Smooth muscle cell (in vitro differentiated cells): ENCODE measurements around the gene CD81. TPM values are rescaled to one million over a fixed set of nuclear protein-coding genes. Genes with fewer than 3 reads are reported as not detected.
"Not testable (repeated sequence)": the region's sequence is repeated elsewhere in the genome, so short reads cannot be mapped to it uniquely, and the experiment has no call there.

Experiments
- DNase-seq: peaks from one replicate; lab custom pipeline; 2025; ENCODE audit not compliant: unreplicated experiment; lab: John Stamatoyannopoulos, UW
- H2AFZ ChIP-seq: fragments of 200-600 bp; sonication (generic); 2 replicates; pipeline ENCODE4 v1.6.0; 2016; ENCODE audit warnings: antibody characterized with exemption, low read depth, mild to moderate bottlenecking
- H3F3A ChIP-seq: fragments of 200-600 bp; sonication (generic); 2 replicates; pipeline ENCODE4 v1.6.0; 2017; ENCODE audit warnings: antibody characterized with exemption, low read depth
- H3K27ac ChIP-seq: fragments of 200-600 bp; sonication (generic); 2 replicates; pipeline ENCODE4 v1.5.1; 2016; ENCODE audit warnings: low read depth, mild to moderate bottlenecking
- H3K27me3 ChIP-seq: fragments of 200-600 bp; sonication (generic); 2 replicates; pipeline ENCODE4 v1.6.1; 2016; ENCODE audit warnings: low read depth, mild to moderate bottlenecking
- H3K36me3 ChIP-seq: fragments of 200-600 bp; sonication (generic); 2 replicates; pipeline ENCODE4 v1.5.1; 2016; ENCODE audit warnings: low read depth
- H3K4me1 ChIP-seq: fragments of 200-600 bp; sonication (generic); 2 replicates; pipeline ENCODE4 v1.5.1; 2016; ENCODE audit warnings: low read depth
- H3K4me2 ChIP-seq: fragments of 200-600 bp; sonication (generic); 2 replicates; pipeline ENCODE4 v1.6.0; 2016; ENCODE audit warnings: mild to moderate bottlenecking
- H3K4me3 ChIP-seq: fragments of 200-600 bp; sonication (generic); 2 replicates; pipeline ENCODE4 v1.5.1; 2016; ENCODE audit warnings: mild to moderate bottlenecking
- H3K79me2 ChIP-seq: fragments of 200-600 bp; sonication (generic); 2 replicates; pipeline ENCODE4 v1.6.0; 2016; ENCODE audit warnings: low read depth, mild to moderate bottlenecking
- H3K9ac ChIP-seq: fragments of 200-600 bp; sonication (generic); 2 replicates; pipeline ENCODE4 v1.6.0; 2016; ENCODE audit warnings: low read depth
- H3K9me3 ChIP-seq: fragments of 200-600 bp; sonication (generic); replicated peaks from 2 replicates; pipeline ENCODE4 v1.5.1; 2016; ENCODE audit warnings: low read depth
- H4K20me1 ChIP-seq: fragments of 200-600 bp; sonication (generic); 2 replicates; pipeline ENCODE4 v1.6.0; 2016; ENCODE audit warnings: low read depth
- WGBS: methylation state at CpG from one replicate; pipeline ENCODE4 v1.1.7; 2016; ENCODE audit warnings: low lambda C conversion rate; 5-methylcytosine and 5-hydroxymethylcytosine counted together
- polyA plus RNA-seq: library from polyadenylated mRNA; unstranded; fragments of >200 nt; fragmentation: Nextera tagmentation; extraction: Ambion mirVana; gene quantifications from 2 replicates; pipeline ENCODE4 v1.2.1, GENCODE V29; 2016
- total RNA-seq: library from RNA; depleted of rRNA; stranded (reverse); fragments of >200 nt; gene quantifications from 2 replicates; pipeline ENCODE4 v1.2.3, GENCODE V29; 2014
- TF ChIP-seq, protein P1 (sequence below): fragments of 200-600 bp; sonication (generic); IDR thresholded peaks from 2 replicates; pipeline ENCODE4 v1.5.1; 2017; ENCODE audit warnings: borderline replicate concordance, mild to moderate bottlenecking, antibody characterized with exemption; ENCODE audit not compliant: insufficient read depth, poor library complexity, severe bottlenecking

Gene CD81
- total and polyA plus RNA-seq, 2 experiments from 2014 or later, result 191 to 519 TPM

DNA sequence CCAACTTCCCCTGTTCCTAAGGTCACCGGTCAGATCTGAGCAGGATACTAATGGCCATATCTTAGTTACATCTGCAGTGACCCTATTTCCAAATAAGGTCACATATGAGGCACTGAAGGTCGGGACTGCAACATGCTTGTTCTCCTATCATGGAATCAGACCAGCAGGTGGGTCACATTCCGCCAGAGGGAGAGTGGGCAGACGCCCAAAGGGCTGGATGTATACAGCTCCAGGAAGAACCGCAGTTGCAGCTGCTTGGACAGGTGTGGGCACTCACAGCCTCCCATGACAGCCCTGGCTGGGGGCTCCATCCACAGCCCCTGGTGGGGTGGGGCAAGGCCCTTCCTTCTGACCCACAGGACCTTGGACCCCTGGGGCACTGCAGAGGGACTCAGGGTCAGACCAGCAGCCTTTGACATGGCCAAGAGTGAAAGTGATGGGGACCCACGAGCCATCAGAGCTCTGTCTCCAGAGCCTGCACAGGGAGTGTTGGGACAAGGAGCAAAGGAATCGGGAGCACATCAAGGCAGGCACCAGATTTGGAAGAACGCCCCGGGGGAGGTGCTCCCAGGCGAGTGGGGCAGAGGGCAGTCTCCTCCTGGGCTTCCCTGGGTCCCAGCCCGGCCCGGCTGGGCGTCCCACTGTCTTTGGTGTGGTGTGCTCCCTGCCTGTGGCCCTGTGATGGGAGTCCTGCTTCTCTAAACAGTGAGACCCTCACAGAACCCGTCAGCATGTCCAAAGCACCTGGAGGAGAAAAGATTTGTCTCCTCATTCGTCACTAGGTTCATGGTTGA is 13.3 kb upstream of the CD81 start:
- H3K4me2 ChIP-seq, result no peak overlapping the region
- H3K9me3 ChIP-seq, result no peaks in the 10 kb centered on the region
- H3K27me3 ChIP-seq, result no peaks in the 10 kb centered on the region
- no peak for DNase-seq
- H3K79me2 ChIP-seq, result no peaks in the 10 kb centered on the region
- no peak overlapping the region for H3K27ac ChIP-seq
- no peak overlapping the region for H3K4me3 ChIP-seq
- H4K20me1 ChIP-seq, result no peaks in the 10 kb centered on the region
- TF ChIP-seq, protein P1, sequence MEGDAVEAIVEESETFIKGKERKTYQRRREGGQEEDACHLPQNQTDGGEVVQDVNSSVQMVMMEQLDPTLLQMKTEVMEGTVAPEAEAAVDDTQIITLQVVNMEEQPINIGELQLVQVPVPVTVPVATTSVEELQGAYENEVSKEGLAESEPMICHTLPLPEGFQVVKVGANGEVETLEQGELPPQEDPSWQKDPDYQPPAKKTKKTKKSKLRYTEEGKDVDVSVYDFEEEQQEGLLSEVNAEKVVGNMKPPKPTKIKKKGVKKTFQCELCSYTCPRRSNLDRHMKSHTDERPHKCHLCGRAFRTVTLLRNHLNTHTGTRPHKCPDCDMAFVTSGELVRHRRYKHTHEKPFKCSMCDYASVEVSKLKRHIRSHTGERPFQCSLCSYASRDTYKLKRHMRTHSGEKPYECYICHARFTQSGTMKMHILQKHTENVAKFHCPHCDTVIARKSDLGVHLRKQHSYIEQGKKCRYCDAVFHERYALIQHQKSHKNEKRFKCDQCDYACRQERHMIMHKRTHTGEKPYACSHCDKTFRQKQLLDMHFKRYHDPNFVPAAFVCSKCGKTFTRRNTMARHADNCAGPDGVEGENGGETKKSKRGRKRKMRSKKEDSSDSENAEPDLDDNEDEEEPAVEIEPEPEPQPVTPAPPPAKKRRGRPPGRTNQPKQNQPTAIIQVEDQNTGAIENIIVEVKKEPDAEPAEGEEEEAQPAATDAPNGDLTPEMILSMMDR, result no peak
- no peaks in the 10 kb centered on the region for H3F3A ChIP-seq
- 96% methylated on average over 15 of the region's 15 CpGs for WGBS
- no peaks in the 10 kb centered on the region for H3K36me3 ChIP-seq
- no peak overlapping the region for H2AFZ ChIP-seq
- H3K4me1 ChIP-seq, result no peaks in the 10 kb centered on the region
- no peak overlapping the region for H3K9ac ChIP-seq

DNA sequence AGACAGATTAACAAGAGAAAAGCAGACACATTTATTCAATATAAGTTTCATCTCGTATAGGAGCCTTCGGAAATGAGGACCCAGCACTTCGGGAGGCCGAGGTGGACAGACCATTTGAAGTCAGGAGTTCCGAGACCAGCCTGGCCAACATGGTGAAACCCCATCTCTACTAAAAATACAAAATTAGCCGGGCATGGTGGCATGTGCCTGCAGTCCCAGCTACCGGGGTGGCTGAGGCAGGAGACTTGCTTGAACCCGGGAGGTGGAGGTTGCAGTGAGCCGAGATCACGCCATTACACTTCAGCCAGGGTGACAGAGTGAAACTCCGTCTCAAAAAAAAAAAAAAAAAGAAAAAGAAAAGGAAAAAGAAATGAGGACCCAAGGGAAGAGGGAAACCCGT is 12.7 kb upstream of the CD81 start:
- not testable (repeated sequence) for H3K27ac ChIP-seq, H2AFZ ChIP-seq

DNA sequence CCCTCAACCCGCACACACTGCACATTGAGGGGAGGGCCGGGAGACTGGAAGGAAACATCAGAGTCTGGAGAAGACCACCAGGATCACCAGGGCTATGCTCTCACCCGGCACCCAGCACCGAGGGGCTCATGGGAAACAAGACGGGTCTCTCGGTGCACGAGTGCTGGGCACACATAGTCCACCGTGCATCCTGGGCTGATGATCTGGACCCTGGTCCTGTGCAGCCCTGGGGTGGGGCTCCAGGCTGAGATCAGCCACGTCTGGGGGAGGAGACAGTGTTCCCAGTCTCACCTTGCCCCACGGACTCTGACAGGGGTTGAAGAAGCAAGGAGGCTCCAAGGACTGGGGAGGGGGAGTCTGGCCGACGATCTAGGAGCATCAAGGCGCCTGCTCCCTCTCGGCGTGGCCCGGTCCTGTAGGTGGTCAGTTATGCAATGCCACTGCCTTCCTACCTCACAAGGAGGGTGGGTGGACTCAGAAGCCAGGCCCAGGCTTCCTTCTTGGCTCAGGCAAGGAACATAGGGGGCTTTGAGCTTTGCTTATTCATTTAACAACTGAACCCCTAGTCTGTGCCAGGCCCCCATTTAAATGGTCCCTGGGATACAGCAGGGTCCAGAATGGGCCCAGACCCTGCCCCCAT is 11.4 kb upstream of the CD81 start:
- no peak overlapping the region for H3K4me2 ChIP-seq
- 94% methylated on average over 16 of the region's 16 CpGs for WGBS
- no peaks in the 10 kb centered on the region for H3K9me3 ChIP-seq
- H3K27me3 ChIP-seq, result no peaks in the 10 kb centered on the region
- no peaks in the 10 kb centered on the region for H3F3A ChIP-seq
- H3K4me3 ChIP-seq, result no peak overlapping the region
- no peak overlapping the region for H3K27ac ChIP-seq
- no peak for DNase-seq
- H3K36me3 ChIP-seq, result no peaks in the 10 kb centered on the region
- H2AFZ ChIP-seq, result no peak overlapping the region
- H3K4me1 ChIP-seq, result no peaks in the 10 kb centered on the region
- no peak overlapping the region for H3K9ac ChIP-seq
- TF ChIP-seq, protein P1, result no peak
- H4K20me1 ChIP-seq, result no peaks in the 10 kb centered on the region
- H3K79me2 ChIP-seq, result no peaks in the 10 kb centered on the region

More for the DNA sequence above, 12.7 kb upstream of the CD81 start:
- not testable (repeated sequence) for DNase-seq, H3K79me2 ChIP-seq, H3K4me1 ChIP-seq, H4K20me1 ChIP-seq, H3K4me3 ChIP-seq, H3K36me3 ChIP-seq, H3K9me3 ChIP-seq, H3K27me3 ChIP-seq, H3K9ac ChIP-seq, H3F3A ChIP-seq, H3K4me2 ChIP-seq
- 96% methylated on average over 12 of the region's 12 CpGs for WGBS

DNA sequence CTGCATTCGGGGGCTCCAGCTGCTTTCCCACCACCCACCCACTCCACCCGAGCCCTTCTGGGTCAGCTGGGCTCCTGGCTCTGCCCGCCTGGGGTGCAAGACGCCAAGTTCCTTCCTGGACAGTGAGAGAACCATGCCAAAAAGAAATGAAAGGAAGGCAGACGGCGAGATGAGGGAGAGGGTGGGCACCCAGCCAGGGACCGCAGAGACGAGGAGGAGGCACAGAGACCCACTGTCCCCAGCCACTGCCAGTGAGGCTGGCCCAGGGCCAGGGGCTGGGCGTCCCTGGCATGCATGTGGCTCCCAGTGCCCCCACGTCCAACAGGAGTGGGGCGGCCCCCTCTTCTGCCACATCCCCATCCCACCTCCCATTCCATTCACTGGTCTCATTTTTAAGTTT is 10.8 kb upstream of the CD81 start:
- no peak overlapping the region for H3K27ac ChIP-seq
- H3K27me3 ChIP-seq, result no peaks in the 10 kb centered on the region
- no peaks in the 10 kb centered on the region for H3F3A ChIP-seq
- H3K4me2 ChIP-seq, result no peak overlapping the region
- no peaks in the 10 kb centered on the region for H3K4me1 ChIP-seq
- H3K4me3 ChIP-seq, result no peak overlapping the region
- H4K20me1 ChIP-seq, result no peaks in the 10 kb centered on the region
- no peak for DNase-seq
- WGBS, result 93% methylated on average over 11 of the region's 11 CpGs
- no peak overlapping the region for H2AFZ ChIP-seq
- H3K9me3 ChIP-seq, result no peaks in the 10 kb centered on the region
- no peaks in the 10 kb centered on the region for H3K36me3 ChIP-seq
- TF ChIP-seq, protein P1, result no peak
- H3K79me2 ChIP-seq, result no peaks in the 10 kb centered on the region
- no peak overlapping the region for H3K9ac ChIP-seq
